ENCODE results near the gene GTPBP1.

GTPBP1 gene

DNA sequence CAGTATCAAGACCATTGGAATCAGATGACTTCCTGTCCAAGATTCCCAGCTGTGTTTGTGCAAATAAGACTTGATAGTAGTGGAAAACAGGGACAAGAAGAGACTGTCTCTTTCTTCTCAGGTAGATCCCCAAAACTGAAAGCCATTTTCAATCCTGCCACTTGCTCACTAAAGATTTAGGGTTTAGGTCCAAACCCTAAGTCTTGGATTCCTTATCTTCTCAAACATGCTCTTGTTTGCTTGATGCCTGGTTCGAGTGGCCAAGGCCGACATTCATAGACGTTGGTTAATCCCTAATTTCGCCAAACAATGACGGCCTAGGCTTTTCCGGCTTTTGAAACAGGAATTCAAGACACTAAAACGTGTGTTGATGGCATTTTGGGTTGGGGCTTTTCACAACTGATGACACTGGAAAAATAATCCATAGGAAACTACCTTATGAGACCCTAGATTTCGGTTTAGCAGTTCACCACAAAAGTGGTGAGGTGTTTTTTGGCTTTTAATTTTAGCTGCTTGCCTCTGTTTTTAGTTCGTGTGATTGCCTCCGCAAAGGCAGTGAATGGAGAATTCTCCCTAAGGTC lies 1.0 kb upstream of the GTPBP1 start:
- no peak for DNase-seq

DNA sequence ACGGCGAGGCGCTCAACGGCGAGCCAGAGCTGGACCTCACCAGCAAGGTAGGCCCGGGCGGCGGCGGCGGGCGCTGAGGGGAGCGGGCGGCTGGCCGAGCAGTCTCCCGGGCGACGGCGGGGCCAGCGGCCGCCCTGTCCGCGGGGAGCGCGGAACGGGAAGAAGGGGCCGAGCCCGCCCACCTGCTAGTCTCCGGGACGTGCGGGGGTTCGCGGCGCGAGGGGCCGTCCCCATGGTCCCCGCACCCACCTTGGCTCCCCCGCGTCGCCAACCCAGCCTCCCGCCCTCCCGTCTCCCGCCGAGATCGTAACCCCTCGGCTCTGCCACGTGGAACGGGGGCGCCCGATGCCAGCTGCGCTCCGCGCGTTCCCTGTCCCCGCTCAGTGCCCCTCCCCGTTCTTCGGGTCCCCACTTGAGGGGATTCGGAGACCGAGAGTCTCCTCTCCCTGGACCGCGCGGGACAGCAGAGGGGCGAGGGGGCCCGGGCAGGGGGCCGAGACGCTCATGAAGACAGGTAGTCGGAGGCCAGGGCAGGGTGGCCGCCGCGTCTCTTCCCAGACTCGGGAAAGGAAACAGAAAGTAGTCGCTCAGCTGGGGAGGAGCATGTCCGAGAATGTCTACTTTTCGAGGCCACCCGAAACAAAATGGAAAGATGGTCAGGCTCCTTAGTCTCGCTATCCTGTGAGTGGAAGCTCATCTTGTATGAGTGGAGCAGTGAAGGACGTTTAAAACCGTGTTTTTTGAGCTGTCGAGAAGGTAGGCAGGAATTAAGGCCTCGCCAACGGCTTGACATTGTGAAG lies 557 bp downstream of the GTPBP1 start:
- peak; percentile 70 for DNase-seq

DNA sequence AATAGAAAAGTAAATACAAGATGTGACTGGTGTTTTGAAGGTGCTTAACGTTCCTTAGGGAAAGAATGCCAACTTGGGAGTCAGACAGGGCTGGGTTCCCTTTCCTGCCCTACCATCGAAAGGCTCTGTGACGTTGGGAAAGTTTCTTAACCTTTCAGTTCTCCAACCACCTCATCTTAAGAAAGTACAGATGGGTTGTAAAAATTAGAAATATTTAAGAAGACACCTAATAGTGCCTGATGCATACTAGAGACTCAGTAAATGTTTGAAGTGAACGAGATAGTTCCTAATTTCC lies 1.1 kb downstream of the GTPBP1 start:
- DNase-seq: no peak

DNA sequence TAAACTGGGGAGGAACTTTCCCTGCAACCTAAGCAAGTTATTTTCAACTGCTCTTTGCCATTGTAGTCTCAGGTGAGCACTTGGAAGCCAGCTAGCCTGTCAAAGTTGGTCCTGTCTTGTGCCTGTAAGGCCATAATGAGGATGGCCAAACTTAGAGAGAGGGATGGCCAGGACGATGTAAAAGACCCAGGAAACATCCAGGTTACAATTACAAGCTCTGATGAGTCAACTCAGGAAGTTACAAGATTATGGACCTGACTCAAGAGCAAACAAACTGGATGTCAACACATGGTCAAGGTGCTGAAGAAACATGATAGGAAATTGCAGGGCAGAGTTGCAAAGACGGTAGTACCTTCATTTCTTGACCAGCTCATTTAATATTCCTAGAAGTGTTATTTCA lies 1.6 kb downstream of the GTPBP1 start:
- DNase-seq: no peak

DNA sequence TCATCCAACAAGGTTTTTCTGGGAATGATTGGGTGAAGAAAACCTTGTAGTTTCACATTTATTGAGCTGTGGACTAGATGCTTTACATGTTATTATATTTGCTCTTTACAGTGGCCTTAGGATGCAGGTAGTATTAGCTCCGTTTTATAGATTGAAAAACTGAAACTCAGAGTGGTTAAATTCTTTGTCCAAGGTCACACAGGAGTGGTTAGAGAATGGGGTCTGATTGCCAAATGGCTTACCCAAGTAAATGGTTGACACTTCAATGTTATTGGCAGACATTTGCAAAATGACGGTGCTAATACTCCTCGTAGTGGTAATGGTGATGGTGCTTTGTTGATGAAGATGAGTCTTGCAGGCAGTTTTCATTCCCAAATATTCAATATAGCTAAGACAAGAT lies 2.2 kb downstream of the GTPBP1 start:
- no peak for DNase-seq

DNA sequence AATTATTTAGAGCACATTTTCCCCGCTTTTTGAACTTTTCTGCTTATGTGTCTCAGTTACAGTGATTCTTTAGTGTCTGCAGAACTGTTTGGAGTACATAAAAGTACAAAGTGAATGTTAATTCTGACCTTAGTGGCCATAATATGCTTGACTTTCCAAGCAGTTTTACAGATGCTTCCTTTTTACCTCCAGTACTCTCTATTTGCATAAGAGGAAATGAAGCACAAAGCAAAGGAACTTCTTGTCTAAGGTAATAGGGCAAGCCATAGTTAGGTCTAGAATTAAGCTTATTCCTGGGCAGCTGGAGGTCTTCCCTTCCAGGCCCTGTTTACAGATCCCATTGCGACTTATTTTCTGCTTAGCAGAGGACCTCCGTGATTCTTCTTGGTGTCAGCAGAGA lies 3.6 kb downstream of the GTPBP1 start:
- DNase-seq: no peak

DNA sequence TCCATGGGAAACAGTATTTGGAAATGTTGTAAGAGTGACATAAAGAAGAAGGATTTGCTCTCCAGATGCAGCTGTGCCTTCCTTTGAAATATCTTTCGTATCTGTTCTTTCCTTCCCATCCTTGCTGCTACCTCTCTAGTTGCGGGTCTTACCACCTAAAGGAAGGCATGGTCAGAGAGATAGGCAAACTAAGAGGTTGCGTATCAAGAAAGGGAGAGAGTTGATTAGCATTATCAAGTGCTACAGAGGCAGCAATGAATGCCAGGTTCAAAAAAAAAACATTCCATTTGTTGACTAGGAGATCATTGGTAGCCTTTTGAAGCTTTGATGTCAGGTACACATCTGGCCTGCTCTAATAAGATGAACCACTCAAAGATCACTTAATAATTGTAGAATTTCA lies 4.6 kb downstream of the GTPBP1 start:
- no peak for DNase-seq

DNA sequence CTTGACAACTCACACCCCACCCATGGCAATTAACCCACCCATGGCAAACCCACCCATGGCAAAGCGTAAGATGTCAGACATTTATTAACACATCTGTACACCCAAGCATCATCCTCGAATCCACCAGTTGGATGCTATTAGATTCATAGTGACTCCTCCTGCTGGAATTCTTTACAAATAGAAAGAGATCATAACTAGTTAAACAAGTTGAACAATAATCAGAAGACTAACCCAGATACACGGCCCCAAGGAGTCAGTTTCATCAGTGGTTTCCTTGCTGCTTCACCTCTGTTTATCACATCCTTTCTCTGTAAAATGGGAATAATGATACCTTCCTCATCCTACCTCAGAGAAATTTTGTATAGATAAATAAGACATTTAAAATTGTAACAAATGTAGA lies 5.1 kb downstream of the GTPBP1 start:
- no peak for DNase-seq

DNA sequence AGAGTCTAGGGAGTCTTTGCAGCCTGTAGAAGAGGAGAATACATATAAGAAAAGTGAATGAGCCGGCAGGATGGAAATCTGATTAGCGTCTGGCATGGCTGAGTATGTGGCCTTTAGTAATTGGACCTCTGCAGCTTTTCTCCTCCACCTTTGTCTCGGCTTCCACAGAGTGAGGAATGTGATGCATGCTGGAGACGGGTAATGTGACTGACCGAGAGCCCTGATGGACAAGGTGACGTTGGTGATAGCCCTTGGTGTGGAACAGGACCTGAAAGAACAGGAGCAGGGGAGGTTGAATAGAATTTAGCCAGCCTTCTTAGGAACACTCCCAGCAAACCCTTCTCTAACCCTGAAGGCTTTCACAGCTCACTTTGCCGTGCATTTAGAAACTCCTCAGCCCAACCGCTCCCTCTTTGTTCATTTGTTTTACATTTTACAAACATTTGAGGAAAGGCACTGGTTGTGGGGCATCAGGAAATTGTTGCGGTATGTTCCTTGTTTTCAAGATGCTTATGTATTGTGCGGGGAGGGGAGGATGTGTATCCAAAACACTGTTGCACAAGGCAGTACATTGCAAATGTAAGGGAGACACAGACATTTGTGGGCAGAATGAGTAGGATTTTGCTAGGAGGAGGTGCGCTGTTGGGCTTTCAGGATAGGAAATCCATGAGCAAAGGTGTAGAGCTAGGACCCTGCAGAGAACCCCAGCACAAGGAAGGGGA lies 6.9 kb downstream of the GTPBP1 start:
- DNase-seq: no peak

DNA sequence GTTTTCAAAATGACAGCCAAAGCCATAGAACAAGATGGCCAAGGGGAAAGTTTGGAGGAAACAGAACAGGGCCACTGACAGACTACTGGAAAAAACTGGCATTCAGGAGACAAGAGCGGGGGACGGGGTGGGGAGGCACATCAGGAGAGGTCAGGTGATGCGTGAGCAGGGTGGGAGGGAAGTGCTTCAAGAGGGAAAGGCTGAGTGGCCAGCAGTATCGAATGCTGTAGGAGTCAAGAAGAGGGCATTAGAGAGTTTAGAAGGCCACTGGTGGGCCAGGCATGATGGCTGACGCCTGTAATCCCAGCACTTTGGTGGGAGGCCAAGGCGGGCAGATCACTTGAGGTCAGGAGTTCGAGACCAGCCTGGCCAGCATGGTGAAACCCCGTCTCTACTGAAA lies 8.2 kb downstream of the GTPBP1 start:
- no peak for DNase-seq

DNA sequence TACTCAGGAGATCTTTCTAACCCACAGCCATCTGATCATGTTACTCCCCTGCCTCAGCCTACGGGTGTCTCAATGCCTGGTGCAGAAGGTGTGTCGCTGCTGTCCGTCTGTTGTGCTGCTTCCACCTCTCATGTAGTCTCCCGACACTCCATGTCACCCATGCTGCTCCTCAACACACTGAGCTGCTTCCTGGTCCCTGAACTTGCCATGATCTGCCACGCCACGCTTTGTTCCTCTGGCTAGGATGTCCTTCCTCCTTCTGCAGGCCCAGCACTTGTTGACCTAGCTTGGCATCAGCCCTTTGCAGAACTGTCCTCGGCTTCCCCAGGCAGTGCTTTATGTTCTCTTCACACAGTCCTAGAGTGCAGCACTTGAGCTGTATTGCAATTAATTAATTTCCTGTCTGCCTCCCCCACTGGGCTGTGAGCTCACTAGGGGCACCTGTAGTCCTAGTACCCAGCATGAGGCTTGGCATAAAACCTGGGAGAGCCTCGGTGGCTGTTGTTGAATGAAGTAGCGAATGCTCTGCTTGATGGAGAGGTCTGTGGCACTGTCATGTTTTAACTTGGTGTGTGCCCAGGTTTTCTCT lies 9.5 kb downstream of the GTPBP1 start:
- no peak for DNase-seq

DNA sequence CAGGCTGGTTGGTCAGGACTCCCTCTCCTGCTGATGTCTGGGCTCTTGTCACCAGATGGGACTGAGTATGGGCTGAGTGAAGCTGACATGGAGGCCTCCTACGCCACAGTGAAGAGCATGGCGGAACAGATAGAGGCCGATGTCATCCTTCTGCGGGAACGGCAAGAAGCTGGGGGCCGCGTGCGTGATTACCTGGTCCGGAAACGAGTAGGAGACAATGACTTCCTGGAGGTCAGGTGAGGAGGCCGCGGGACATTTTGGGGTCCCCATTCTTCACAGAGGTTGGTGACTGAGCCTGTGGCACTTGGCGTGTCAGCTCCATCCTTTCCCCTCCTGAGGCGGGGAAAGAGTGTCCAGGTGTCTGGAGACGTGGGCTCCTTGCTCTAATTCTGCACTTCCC lies 10.1 kb downstream of the GTPBP1 start:
- no peak for DNase-seq

DNA sequence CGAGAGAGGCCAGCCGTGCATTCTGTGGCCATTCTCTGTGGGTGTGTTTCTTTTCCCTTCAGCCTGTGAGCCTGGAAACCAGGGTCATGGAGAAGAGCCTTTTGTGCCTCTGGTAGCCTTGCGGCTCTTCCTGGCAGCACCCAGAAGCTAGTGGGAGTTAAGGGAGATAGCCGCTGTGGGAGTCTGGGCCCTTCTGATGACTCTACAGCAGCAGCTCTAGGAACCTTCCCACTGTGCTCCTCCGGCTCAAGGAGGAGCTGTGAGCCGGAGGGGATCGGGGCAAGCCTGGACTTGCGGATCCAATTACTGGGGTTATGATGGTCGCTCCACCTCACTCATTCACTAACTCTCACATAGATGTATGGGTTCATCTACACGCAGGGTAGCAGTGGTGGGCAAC lies 10.5 kb downstream of the GTPBP1 start:
- DNase-seq: no peak

DNA sequence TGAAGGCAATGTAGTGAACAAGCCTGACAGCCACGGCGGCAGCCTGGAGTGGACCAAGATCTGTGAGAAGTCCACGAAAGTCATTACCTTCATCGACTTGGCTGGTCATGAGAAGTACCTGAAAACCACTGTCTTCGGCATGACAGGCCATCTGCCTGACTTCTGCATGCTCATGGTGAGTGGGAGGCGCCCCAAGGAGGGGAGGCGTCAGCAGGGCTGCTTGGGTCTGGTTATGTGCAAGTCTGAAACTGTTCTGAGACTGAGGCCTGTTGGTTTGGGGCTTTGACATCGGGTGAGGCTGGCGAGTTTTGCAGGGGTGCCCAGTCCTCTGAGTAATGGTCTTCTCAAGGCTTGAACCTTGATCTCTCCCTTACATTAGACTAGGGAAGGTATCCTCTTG lies 11.1 kb downstream of the GTPBP1 start:
- no peak for DNase-seq

DNA sequence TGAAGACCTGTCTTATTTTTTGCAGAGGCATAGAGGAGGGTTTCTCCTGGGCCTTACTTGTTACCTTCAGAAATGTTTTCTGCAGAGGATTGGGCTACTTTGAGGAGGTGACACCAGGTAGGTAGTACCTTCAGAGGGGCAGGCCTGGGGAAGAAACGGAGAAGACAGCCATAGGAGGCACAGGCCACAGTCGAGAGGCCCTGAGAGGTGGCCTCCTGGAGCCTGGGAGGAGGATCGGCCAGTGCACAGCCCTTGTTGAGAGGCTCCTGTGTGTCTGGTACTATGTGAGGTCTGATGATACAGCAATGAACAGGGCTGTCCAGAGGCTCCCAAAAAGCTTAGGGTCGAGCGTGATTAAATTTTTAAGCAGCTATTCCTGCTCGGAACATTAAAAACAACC lies 11.5 kb downstream of the GTPBP1 start:
- no peak for DNase-seq

DNA sequence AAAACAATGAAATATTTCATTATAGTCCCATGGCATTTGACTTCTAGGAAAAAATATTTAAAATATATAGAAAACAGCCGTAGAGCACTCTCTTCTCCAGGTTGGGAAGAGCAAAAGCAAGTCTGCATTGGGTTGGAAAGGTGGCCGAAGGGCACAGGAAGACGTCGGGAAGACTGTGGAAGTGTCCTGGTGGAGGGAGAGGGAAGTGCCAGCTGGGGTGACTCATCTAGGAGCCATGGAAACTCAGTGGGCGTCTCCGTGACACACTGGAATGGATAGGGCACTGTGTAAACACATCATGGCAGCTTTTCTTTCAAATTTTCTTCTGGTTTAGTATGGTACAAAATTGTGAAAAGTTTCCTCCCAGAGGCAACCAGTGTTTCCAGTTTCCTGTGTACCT lies 12.7 kb downstream of the GTPBP1 start:
- no peak for DNase-seq

DNA sequence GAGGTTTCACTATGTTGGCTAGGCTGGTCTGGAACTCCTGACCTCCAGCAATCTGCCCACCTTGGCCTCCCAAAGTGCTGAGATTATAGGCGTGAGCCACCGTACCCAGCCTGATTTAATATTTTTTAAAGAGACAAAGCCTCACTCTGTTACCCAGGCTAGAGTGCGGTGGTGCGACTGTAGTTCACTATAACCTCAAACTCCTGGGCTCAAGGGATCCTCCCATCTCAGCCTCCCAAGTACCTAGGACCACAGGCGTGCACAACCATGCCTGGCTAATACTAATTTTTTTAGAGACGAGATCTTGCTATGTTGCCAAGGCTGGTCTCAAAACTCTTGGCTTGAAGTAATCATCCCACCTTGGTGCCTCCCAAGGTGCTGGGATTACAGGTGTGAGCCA lies 13.5 kb downstream of the GTPBP1 start:
- no peak for DNase-seq

DNA sequence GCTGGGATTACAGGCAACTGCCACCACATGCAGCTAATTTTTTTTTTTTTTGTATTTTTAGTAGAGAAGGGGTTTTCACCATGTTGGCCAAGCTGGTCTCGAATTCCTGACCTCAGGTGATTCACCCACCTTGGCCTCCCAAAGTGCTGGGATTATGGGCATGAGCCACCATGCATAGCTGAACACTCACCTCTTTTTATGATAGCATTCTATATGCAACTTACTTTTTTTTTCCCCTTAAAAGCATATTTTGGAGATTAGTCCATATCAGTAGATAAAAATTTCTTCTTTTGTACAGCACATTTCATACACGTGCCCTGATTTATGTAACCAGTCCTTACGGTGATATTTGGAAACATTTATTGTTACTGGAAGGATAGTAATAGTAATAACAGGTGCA lies 14.6 kb downstream of the GTPBP1 start:
- no peak for DNase-seq

DNA sequence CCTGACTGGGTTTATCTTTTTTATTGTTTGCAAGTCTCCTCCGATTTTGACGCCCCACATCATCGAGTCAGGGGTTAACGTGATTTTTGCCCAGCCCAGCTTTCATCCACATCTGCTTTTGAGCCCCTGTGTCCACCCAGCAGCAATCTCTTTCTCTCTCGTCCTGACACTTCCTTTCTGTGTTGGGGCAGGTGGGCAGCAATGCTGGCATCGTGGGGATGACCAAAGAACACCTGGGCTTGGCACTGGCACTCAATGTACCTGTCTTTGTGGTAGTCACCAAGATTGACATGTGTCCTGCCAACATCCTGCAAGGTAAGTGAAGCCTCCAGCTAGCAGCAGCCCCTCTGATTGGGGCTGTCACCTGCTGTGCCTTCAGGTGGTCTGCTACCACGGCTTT lies 15.8 kb downstream of the GTPBP1 start:
- DNase-seq: no peak

DNA sequence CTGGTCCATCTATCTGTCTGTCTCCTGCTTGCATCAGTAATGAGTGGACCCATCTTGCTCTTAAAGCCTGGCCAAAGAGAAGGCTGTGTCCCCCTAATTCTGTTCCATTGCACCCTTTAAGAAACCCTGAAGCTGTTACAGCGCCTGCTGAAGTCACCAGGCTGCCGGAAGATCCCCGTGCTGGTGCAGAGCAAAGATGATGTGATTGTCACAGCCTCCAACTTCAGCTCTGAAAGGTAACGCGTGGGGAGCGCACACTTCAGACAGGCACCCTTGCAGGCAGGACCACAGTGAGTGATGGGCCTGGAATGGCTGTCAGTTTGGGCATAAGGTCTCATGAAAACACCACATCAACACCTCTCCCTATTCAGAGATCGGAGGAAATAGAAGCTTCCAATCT lies 18.4 kb downstream of the GTPBP1 start:
- no peak for DNase-seq

DNA sequence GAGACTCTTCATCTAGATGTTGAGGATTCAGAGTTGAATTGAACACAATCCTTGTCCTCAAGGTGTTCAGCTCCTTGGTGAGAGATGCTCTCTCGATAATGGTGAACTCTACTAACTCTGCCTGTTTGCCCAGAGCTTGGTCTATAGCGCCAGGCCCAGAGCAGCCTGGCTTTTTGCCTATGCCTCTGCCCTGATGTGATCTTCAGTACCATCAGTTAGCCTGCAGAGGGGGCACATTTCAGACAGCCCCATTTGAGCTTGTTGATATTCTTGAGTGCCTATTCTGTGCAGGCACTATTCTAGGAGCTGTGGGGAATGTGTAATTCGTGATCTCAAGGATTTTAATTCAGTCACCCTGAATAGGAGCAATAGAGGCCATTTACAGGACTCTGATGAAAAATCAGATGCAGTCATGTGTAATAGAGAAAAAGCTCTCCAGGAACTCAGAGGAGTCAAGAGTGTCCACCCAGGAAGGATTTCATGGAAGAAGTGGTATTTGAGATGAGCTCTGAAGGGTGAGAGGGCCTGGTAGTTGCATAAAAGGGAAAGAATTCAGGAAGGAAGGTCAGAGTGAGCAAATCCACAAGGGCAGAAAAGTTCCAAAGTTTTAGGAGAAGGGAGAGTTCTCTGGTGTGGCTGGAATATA lies 19.3 kb downstream of the GTPBP1 start:
- DNase-seq: no peak

DNA sequence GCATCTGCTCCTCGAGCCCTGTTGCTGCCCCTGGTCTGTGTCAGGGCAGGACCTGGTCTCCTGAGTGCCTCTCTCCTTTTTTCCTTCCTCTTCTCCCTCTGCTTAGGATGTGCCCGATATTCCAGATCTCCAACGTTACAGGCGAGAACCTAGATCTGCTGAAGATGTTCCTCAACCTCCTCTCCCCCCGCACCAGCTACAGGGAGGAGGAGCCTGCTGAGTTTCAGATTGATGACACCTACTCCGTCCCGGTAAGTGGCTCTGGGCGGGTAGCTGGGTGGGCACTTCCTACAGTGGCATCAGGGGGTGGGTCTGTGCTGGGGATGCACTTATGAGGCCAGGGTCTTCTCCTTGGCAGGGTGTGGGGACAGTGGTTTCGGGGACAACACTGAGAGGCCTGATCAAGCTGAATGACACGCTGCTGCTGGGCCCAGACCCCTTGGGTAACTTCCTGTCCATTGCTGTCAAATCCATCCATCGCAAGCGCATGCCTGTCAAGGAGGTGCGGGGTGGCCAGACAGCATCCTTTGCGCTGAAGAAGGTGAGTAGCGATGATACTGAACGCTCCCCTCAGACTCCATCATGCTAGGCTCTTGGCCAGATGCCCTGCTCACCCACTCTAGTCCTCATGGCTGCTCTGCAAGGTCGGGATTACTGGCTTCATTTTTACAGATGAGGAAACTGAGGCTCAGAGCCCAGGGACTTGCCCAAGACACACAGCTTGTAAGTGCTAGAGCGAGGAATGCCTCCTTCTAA lies 20.3 kb downstream of the GTPBP1 start:
- DNase-seq: no peak

DNA sequence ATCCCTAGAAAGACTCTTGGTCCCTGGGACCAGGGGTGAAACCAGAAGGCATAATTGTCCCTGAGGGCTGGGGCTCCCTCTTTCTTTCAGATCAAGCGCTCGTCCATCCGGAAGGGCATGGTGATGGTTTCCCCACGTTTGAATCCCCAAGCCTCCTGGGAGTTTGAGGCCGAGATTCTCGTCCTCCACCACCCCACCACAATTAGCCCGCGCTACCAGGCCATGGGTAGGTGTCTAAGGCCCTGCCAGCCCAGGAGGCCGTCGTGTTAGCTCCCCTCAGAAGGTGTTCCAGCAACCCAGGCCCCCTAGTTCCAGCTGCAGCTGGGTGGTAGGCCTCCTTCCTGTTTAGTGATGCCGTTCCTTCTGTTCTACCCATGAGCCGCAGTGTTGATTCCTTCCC lies 21.4 kb downstream of the GTPBP1 start:
- DNase-seq: no peak

Data from right forelimb (tissue), 1 donor.